A204.1 (cell line): Measurements from ENCODE around the gene FSD1.
"Not testable (repeated sequence)": the region's sequence is repeated elsewhere in the genome, so short reads cannot be mapped to it uniquely, and the experiment has no call there.

Experiments used
- FAIRE-seq: peaks from 2 replicates; lab custom pipeline; 2012; peaks lifted over from hg19 to GRCh38; lab: Jason Lieb, UNC

Gene FSD1

GRCh38 chr19:4304538-4305256 lies at the start of gene FSD1:
Gene FSD1, plus strand, starts transcription at chr19:4304598. Its CDS starts 149 bp downstream, at chr19:4304747.
- FAIRE-seq: no peak

DNA sequence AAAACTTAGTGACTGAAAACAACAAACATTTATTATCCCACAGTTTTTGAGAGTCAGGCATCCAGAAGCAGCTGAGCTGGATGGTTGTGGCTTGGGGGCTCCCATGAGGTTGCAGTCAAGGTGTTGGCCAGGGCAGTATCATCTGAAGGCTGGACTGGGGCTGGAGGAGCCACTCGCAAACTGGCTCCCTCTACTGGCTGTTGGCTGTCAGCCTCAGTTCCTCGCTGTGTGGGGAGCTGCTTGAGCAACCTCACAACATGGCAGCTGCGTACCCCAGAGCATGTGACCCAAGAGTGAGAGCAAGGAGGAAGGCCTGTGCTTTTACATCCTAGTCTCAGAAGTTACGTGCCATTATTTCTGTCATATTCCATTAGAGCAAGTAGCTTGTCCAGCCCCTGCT lies 47.8 kb upstream of the FSD1 start:
- FAIRE-seq: no peak

DNA sequence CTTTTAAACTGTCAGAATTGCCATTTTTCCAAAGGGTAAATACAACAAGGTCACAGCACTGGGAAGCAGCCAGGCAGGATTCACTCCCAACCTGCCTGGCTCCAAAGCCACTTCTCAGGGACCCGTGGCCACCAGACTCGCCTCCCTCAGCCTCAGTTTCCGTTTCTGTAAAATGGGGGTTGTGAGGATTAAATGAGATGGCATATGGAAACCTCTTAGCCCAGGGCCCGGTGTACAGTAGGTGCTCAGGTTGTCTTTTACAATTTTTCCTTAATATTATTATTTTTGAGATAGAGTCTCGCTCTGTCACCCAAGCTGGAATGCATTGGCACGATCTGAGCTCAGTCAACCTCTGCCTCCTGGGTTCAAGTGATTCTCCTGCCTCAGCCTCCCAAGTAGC lies 47.4 kb upstream of the FSD1 start:
- FAIRE-seq: no peak

GRCh38 chr19:4258181-4258580 lies 46.2 kb upstream of the FSD1 start:
- FAIRE-seq: no peak

DNA sequence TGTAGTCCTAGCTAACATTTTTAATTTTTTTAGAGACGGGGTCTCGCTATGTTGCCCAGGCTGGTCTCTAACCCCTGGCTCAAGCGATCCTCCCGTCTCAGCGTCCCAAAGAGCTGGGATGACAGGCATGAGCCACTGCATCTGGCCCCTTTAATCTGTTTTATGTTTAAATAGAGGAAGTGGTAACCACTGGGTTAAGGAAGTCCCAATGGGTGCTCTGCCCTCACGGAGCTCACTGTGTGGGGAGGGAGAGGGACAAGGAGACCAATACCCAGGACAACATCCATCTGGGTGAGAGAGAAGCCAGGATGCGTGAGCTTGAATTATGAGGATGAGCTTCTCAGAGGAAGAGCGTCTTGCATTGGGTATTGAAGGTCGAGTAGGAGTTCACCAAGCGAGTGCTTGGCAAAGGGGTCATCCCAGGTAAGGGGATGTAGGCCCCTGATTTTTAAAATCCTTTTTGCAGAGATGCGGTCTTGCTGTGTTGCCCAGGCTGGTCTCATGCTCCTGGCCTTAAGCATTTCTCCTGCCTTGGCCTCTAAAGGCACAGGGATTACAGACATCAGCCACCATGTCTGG lies 43.7 kb upstream of the FSD1 start:
- FAIRE-seq: no peak

- no peak for FAIRE-seq
Observed at GRCh38 chr19:4264812-4265211, 39.6 kb upstream of the FSD1 start.

GRCh38 chr19:4266253-4267000 lies 38.0 kb upstream of the FSD1 start:
- no peak for FAIRE-seq

DNA sequence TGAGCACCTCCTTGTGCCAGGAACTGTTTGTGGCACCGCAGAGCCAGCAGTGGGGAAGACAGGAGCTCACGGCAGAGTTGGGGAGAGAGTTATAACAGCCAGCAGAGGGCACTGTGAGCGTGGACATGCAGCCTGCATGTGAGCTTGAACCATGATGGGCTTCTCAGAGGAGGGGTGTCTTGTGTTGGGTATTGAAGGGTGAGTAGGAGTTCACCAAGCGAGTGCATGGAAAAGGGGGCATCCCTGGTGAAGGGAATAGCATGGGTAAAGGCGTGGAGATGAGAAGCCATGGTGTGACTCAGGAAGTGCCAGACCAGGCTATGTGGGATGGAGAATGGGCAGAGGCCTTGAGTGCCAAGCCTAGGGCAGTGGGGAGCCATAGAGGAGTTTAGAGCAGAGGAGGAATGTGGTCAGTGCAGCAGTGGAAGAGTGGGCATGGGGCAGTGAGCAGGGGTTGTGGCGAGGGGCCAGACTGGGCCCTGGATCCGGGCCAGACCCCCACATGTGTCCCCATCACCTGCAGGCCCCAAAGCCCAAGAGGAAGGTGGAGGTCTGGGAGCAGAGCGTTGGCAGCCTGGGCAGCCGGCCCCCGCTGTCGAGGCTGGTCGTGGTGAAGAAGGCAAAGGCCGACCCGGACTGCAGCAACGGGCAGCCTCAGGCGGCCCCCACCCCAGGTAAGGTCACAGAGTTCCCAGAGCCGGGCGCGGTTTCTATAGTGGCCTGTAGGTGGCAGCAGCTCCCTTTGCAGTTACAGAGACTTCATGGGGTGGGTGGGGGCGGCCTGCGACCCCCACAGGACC lies 37.1 kb upstream of the FSD1 start:
- FAIRE-seq: no peak

- FAIRE-seq: no peak
Observed at GRCh38 chr19:4267901-4268815, 36.2 kb upstream of the FSD1 start.

- no peak for FAIRE-seq
Observed at GRCh38 chr19:4268816-4269430, 35.5 kb upstream of the FSD1 start.

DNA sequence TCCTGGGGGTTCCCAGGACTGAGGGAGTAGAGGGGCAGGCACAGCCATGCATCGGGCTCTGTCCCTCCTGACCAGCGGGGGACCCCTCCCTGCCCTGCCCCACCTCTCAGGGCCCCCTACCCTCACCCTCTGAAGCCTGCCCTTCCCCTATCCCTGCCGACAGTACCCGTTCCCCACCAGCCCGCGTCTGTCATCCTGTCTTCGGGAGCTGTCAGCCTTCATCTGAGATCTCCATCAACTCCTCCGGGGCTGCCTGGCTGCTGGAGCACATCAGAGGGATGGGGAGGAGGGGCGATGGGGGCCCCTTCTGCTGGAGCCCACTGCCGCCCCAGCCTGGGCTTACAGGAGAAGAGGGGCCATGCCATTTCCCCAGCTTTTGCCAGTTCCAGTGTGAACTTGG lies 31.5 kb upstream of the FSD1 start:
- FAIRE-seq: no peak

DNA sequence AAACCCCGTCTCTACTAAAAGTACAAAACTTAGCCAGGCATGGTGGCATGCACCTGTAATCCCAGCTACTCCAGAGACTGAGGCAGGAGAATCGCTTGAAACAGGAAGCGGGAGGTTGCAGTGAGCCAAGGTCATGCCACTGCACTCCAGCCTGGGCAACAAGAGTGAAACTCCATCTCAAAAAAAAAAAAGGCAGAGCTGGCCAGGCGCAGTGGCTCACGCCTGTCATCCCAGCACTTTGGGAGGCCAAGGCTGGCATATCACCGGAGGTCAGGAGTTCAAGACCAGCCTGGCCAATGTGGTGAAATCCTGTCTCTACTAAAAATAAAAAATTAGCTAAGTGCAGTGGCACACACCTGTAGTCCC lies 30.1 kb upstream of the FSD1 start:
- FAIRE-seq: not testable (repeated sequence)

GRCh38 chr19:4277191-4277696 lies 27.2 kb upstream of the FSD1 start:
- no peak for FAIRE-seq

- FAIRE-seq: no peak
Observed at GRCh38 chr19:4278010-4278409, 26.4 kb upstream of the FSD1 start.

DNA sequence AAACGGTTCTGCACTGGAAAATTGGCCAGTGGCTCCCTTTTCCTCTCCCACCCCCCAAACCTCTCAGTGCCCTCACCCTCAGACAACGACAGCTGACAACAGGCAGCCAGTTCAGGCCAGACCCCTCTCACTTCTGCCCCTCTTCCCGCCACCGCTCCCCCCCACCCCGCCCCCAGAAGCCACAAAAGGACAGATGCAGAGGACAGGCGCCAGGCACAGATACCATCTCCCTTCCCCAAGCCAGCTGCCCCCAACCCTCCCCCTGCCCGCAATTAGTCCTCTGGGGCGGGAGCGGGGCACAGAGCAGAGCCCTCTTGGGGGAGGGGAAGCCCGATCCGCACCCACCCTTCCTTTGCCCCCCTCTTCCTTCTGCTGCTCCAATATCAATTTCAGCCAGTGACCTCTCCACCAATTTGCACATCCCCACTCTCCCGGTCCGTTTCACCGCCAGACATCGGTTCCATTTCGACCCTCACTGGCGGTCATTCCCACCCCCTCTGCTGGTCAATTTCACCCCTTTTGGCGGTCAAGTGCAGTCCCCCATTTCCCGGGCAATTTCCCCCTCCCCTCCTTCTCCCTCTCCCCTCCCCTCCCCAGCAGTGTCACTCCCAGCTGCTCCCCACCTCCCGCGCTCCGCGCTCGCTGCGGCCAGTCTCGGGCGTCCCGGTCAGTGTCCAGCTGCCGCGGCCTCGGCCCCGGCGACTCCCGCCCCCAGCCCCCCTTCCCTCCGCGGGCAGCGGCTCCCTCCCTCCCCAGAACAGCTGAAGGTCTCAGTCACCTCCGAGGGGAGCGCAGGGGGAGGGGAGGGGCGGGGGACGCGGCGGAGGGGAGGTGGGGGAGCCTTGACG lies 25.8 kb upstream of the FSD1 start, which contains the start of gene SHD:
Gene SHD, plus strand, starts transcription at position 848 of the 848 bp plus-strand sequence. CDS start 798 bp downstream, outside the sequence.
- no peak for FAIRE-seq

DNA sequence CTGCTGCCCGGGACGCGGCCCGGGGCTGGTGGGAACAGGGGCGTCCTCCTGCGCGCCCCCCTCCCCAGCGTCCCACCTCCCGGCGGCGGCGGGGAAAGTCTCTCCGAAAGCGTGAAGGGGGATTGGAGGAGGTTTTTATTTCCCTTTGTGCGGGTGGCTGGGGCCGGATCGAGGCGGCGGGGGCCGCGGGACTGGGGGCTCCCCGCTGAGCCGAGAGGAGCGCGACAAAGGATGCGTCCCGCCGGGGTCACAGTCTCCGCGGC lies 25.2 kb upstream of the FSD1 start:
- FAIRE-seq: no peak

GRCh38 chr19:4279530-4280422 lies 24.6 kb upstream of the FSD1 start:
- FAIRE-seq: no peak

DNA sequence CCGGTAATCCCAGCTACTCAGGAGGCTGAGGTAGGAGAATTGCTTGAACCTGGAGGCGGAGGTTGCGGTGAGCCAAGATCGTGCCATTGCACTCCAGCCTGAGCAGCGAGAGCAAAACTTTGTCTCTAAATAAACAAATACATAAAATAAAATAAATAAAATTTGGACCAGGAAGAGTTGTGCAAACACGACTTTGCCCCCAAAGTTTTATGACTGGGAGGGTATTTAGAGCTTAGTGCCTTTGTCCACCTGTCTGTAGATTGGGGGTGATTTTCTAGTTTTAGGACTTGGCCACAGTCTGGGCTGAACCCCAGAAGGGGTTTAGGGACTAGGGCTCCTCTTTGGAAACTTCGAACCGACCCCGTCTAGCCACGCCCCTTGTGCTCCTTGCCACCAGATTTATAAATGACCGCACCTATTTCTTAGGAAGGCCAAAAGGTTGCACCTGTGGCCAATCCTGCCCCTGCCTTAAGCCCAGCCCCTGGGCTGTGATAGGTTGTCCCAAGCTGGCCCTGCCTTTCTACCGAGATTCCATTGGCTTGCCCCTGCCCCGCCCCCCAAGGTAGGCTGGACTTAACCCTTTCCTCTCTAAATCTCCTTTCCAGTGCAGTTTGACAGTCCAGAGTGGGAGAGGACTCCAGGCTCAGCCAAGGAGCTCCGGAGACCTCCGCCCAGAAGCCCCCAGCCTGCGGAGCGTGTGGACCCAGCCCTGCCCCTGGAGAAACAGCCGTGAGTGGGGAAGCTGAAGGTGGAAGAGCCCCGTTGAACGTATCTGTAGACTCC lies 20.0 kb upstream of the FSD1 start:
- FAIRE-seq: no peak
